Measurements from ENCODE around the gene DENND5A. TPM values are rescaled to one million over a fixed set of nuclear protein-coding genes. Genes with fewer than 3 reads are reported as not detected.
A peak's percentile ranks its signal among the peaks of the same experiment; 100 is the strongest.
"Not testable (repeated sequence)": the region's sequence is repeated elsewhere in the genome, so short reads cannot be mapped to it uniquely, and the experiment has no call there.

Gene DENND5A
- total RNA-seq, 1 donor from 2014 or later, result 156 TPM

GRCh38 chr11:9211322-9211721, 53.8 kb downstream of the DENND5A start:
- H3K4me1 ChIP-seq (ENCODE audit: insufficient read depth, low read length), result peaks cover 30% of the 10 kb centered on the region
- peaks cover 95% of the 10 kb centered on the region for H3K79me2 ChIP-seq (ENCODE audit: insufficient read depth, low read length)
- no peak overlapping the region for H2AFZ ChIP-seq (ENCODE audit: low read depth, low read length)
- Mint-ChIP-seq H3K4me1 (ENCODE audit: low read depth, unreplicated experiment) (peaks cover 58% of the 10 kb centered on the region), H3K4me3 (ENCODE audit: unreplicated experiment) (no peak overlapping the region), H3K27ac (ENCODE audit: unreplicated experiment) (peak overlapping the region; percentile 83), H3K9me3 (ENCODE audit: unreplicated experiment) (no peaks in the 10 kb centered on the region), H3K27me3 (ENCODE audit: low read depth, unreplicated experiment) (no peaks in the 10 kb centered on the region), H3K36me3 (ENCODE audit: low read depth, unreplicated experiment) (peaks cover 3% of the 10 kb centered on the region)
- H3K9me3 ChIP-seq (ENCODE audit: insufficient read depth, low read depth, low read length), result no peaks in the 10 kb centered on the region
- H3K4me2 ChIP-seq (ENCODE audit: low read length), result peak overlapping the region; percentile 16
- H3K27me3 ChIP-seq (ENCODE audit: insufficient read depth, low read length), result no peaks in the 10 kb centered on the region
- H3K36me3 ChIP-seq (ENCODE audit: insufficient read depth, low read length), result no peaks in the 10 kb centered on the region
- TF ChIP-seq CTCF (IDR thresholded peaks at IDR 0.05; ENCODE audit: insufficient read depth, low read depth, low read length) (no peak), EZH2 (IDR thresholded peaks at IDR 0.05; ENCODE audit: insufficient read depth, low read length) (no peak)
- no peak for DNase-seq (ENCODE audit: low read depth)
- peaks cover 72% of the 10 kb centered on the region for H4K20me1 ChIP-seq (ENCODE audit: insufficient read depth, low read length)
- no peak overlapping the region for H3K9ac ChIP-seq (ENCODE audit: low read length)
- H3K4me3 ChIP-seq (ENCODE audit: insufficient read depth, low read depth, low read length), result no peak overlapping the region
- no peak for FAIRE-seq
- no peak overlapping the region for H3K27ac ChIP-seq (ENCODE audit: low read depth, low read length)

DNA sequence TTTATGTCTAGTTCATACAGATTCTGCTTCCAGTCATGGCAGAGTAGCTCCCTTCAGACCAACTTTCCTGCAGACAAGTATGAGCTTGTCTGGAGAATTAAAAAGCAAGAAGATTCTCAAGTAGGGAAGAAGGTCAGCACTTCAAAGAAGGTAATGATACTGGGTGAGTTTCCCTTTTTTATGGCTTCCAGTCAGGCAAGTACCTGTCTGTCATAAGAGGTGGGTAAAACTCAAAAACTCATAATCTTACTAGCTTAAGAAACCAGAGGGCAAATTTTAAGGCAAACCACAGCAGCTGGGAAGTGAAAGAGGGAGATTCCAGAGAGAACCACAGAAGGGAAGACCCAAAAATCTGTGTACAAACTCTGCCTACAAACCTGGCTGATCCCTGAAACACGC, 54.2 kb downstream of the DENND5A start:
- no peak for FAIRE-seq
- peak overlapping the region; percentile 16 for H3K27ac ChIP-seq (ENCODE audit: low read depth, low read length)
- peak overlapping the region; percentile 16 for H3K4me2 ChIP-seq (ENCODE audit: low read length)
- no peak overlapping the region for H3K4me3 ChIP-seq (ENCODE audit: insufficient read depth, low read depth, low read length)
- no peaks in the 10 kb centered on the region for H3K9me3 ChIP-seq (ENCODE audit: insufficient read depth, low read depth, low read length)
- H2AFZ ChIP-seq (ENCODE audit: low read depth, low read length), result no peak overlapping the region
- Mint-ChIP-seq H3K27me3 (ENCODE audit: low read depth, unreplicated experiment) (no peaks in the 10 kb centered on the region), H3K9me3 (ENCODE audit: unreplicated experiment) (no peaks in the 10 kb centered on the region), H3K4me3 (ENCODE audit: unreplicated experiment) (peak overlapping the region; percentile 18), H3K27ac (ENCODE audit: unreplicated experiment) (peak overlapping the region; percentile 83), H3K36me3 (ENCODE audit: low read depth, unreplicated experiment) (peaks cover 3% of the 10 kb centered on the region), H3K4me1 (ENCODE audit: low read depth, unreplicated experiment) (peaks cover 61% of the 10 kb centered on the region)
- no peak overlapping the region for H3K9ac ChIP-seq (ENCODE audit: low read length)
- peaks cover 68% of the 10 kb centered on the region for H4K20me1 ChIP-seq (ENCODE audit: insufficient read depth, low read length)
- H3K27me3 ChIP-seq (ENCODE audit: insufficient read depth, low read length), result no peaks in the 10 kb centered on the region
- H3K36me3 ChIP-seq (ENCODE audit: insufficient read depth, low read length), result no peaks in the 10 kb centered on the region
- peaks cover 30% of the 10 kb centered on the region for H3K4me1 ChIP-seq (ENCODE audit: insufficient read depth, low read length)
- peaks cover 91% of the 10 kb centered on the region for H3K79me2 ChIP-seq (ENCODE audit: insufficient read depth, low read length)
- peak; percentile 70 for DNase-seq (ENCODE audit: low read depth)
- TF ChIP-seq EZH2 (IDR thresholded peaks at IDR 0.05; ENCODE audit: insufficient read depth, low read length) (no peak), CTCF (IDR thresholded peaks at IDR 0.05; ENCODE audit: insufficient read depth, low read depth, low read length) (no peak)

- no peak overlapping the region for H3K4me3 ChIP-seq (ENCODE audit: insufficient read depth, low read depth, low read length)
- H3K9ac ChIP-seq (ENCODE audit: low read length), result no peak overlapping the region
- Mint-ChIP-seq H3K27me3 (ENCODE audit: low read depth, unreplicated experiment) (no peaks in the 10 kb centered on the region), H3K9me3 (ENCODE audit: unreplicated experiment) (no peaks in the 10 kb centered on the region), H3K27ac (ENCODE audit: unreplicated experiment) (peak overlapping the region; percentile 83), H3K36me3 (ENCODE audit: low read depth, unreplicated experiment) (peaks cover 3% of the 10 kb centered on the region), H3K4me3 (ENCODE audit: unreplicated experiment) (peak overlapping the region; percentile 43), H3K4me1 (ENCODE audit: low read depth, unreplicated experiment) (peaks cover 67% of the 10 kb centered on the region)
- no peak for FAIRE-seq
- no peak overlapping the region for H3K4me2 ChIP-seq (ENCODE audit: low read length)
- peaks cover 90% of the 10 kb centered on the region for H3K79me2 ChIP-seq (ENCODE audit: insufficient read depth, low read length)
- no peak for TF ChIP-seq EZH2 (IDR thresholded peaks at IDR 0.05; ENCODE audit: insufficient read depth, low read length)
- TF ChIP-seq CTCF (IDR thresholded peaks at IDR 0.05; ENCODE audit: insufficient read depth, low read depth, low read length), result no peak
- peak; percentile 37 for DNase-seq (ENCODE audit: low read depth)
- H3K27ac ChIP-seq (ENCODE audit: low read depth, low read length), result no peak overlapping the region
- H3K27me3 ChIP-seq (ENCODE audit: insufficient read depth, low read length), result no peaks in the 10 kb centered on the region
- peaks cover 68% of the 10 kb centered on the region for H4K20me1 ChIP-seq (ENCODE audit: insufficient read depth, low read length)
- H3K9me3 ChIP-seq (ENCODE audit: insufficient read depth, low read depth, low read length), result no peaks in the 10 kb centered on the region
- peaks cover 33% of the 10 kb centered on the region for H3K4me1 ChIP-seq (ENCODE audit: insufficient read depth, low read length)
- H2AFZ ChIP-seq (ENCODE audit: low read depth, low read length), result no peak overlapping the region
- no peaks in the 10 kb centered on the region for H3K36me3 ChIP-seq (ENCODE audit: insufficient read depth, low read length)
Measured at GRCh38 chr11:9210224-9210921, 54.8 kb downstream of the DENND5A start.

GRCh38 chr11:9209604-9210003, 55.5 kb downstream of the DENND5A start:
- Mint-ChIP-seq H3K4me1 (ENCODE audit: low read depth, unreplicated experiment) (peaks cover 64% of the 10 kb centered on the region), H3K27ac (ENCODE audit: unreplicated experiment) (peak overlapping the region; percentile 15)
- H3K36me3 Mint-ChIP-seq (ENCODE audit: low read depth, unreplicated experiment); DNase-seq (ENCODE audit: low read depth); H2AFZ ChIP-seq (ENCODE audit: low read depth, low read length); H3K4me2 ChIP-seq (ENCODE audit: low read length); H3K27me3 ChIP-seq (ENCODE audit: insufficient read depth, low read length); H3K9me3 ChIP-seq (ENCODE audit: insufficient read depth, low read depth, low read length); H3K9ac ChIP-seq (ENCODE audit: low read length); H3K36me3 ChIP-seq (ENCODE audit: insufficient read depth, low read length); H3K4me3 Mint-ChIP-seq (ENCODE audit: unreplicated experiment); H3K9me3 Mint-ChIP-seq (ENCODE audit: unreplicated experiment); FAIRE-seq; H3K27ac ChIP-seq (ENCODE audit: low read depth, low read length); H3K4me3 ChIP-seq (ENCODE audit: insufficient read depth, low read depth, low read length); H3K27me3 Mint-ChIP-seq (ENCODE audit: low read depth, unreplicated experiment): not testable (repeated sequence)
- Histone ChIP-seq H3K4me1 (ENCODE audit: insufficient read depth, low read length) (peaks cover 29% of the 10 kb centered on the region), H3K79me2 (ENCODE audit: insufficient read depth, low read length) (peaks cover 89% of the 10 kb centered on the region), H4K20me1 (ENCODE audit: insufficient read depth, low read length) (peaks cover 63% of the 10 kb centered on the region)
